Activated T-cell treated with anti-CD3 and anti-CD28 coated beads, Interleukin-2, amount 50 U/mL, for 72 hours (primary cell): ENCODE data around the gene FOXP2. TPM values are rescaled to one million over a fixed set of nuclear protein-coding genes. Genes with fewer than 3 reads are reported as not detected.

Experiments
- ATAC-seq, 2 donors: fragments of 150-1000 bp; cut with Tn5 transposase; replicated peaks in 1 of 2; 2 replicates each; pipeline ENCODE4 v1.10.0; 2021; ENCODE audit warnings: moderate library complexity in 2 of 2, mild to moderate bottlenecking in 1 of 2
- DNase-seq, 2 donors: peaks; one replicate each; pipeline ENCODE4 v3.0.0; 2021 to 2022; ENCODE audit warnings: mixed read lengths in 1 of 2
- H3K27ac Mint-ChIP-seq: one replicate; pipeline ENCODE4 v1.8.0; 2022; ENCODE audit warnings: mild to moderate bottlenecking, moderate library complexity, mixed read lengths
- H3K27me3 Mint-ChIP-seq: one replicate; pipeline ENCODE4 v1.8.0; 2022; ENCODE audit warnings: low read depth, mixed read lengths
- H3K36me3 Mint-ChIP-seq, 2 donors: one replicate each; pipeline ENCODE4 v1.8.0; 2022; ENCODE audit warnings: mixed read lengths in 2 of 2, mild to moderate bottlenecking in 1 of 2; ENCODE audit not compliant: insufficient read depth in 2 of 2
- H3K4me1 Mint-ChIP-seq: one replicate; pipeline ENCODE4 v1.8.0; 2022; ENCODE audit warnings: low read depth, mixed read lengths
- H3K4me3 Mint-ChIP-seq, 2 donors: one replicate each; pipeline ENCODE4 v1.8.0; 2022; ENCODE audit warnings: mild to moderate bottlenecking in 2 of 2, mixed read lengths in 2 of 2, moderate library complexity in 2 of 2
- H3K9me3 Mint-ChIP-seq, 2 donors: one replicate each; pipeline ENCODE4 v1.8.0; 2022; ENCODE audit warnings: mixed read lengths in 2 of 2
- total RNA-seq, 2 donors: library from RNA; stranded (reverse); gene quantifications; one replicate each; pipeline ENCODE4 v1.2.3, GENCODE V29; 2022

The FOXP2 gene
- total RNA-seq, 2 donors from 2014 or later = not detected

GRCh38 chr7:114710499-114710898, 295.9 kb downstream of the FOXP2 start:
- DNase-seq (no peak), ATAC-seq (no peak)
- Mint-ChIP-seq H3K36me3 (no peaks in the 10 kb centered on the region), H3K9me3 (no peaks in the 10 kb centered on the region), H3K4me1 (no peaks in the 10 kb centered on the region), H3K27ac (no peak overlapping the region), H3K4me3 (no peak overlapping the region), H3K27me3 (peaks cover 37% of the 10 kb centered on the region)

GRCh38 chr7:114711241-114711640, 296.6 kb downstream of the FOXP2 start:
- Mint-ChIP-seq H3K4me3 (no peak overlapping the region), H3K36me3 (no peaks in the 10 kb centered on the region), H3K27ac (no peak overlapping the region), H3K9me3 (no peaks in the 10 kb centered on the region), H3K4me1 (peaks cover 4% of the 10 kb centered on the region), H3K27me3 (peaks cover 41% of the 10 kb centered on the region)
- DNase-seq (no peak), ATAC-seq (no peak)

DNA sequence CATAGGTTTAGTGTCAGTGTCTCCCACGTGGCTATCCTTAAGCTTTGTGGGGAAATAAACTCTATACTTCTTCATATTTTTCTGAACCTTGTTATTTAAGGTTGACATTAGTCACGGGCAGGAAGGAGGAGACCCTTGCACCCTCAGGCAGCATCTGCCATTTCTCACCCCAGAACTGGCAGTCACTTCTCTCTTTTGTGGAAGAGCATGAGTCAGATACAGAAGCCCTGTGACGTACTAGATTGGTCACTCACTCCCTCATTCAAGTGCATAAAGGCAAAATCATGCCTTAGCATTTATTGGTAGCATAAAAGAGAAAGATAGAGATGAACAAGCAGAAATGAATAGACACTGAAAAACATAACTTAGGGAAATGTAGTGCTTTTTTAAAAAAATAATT, 301.3 kb downstream of the FOXP2 start:
- Mint-ChIP-seq H3K4me1 (peaks cover 11% of the 10 kb centered on the region), H3K9me3 (no peaks in the 10 kb centered on the region), H3K27me3 (peaks cover 20% of the 10 kb centered on the region), H3K27ac (no peak overlapping the region), H3K36me3 (no peaks in the 10 kb centered on the region), H3K4me3 (peak overlapping the region in 1 of 2 donors; percentile 19)
- ATAC-seq (peak; percentile 87 to 96), DNase-seq (peak; percentile 8 to 36)

GRCh38 chr7:114718861-114719260, 304.2 kb downstream of the FOXP2 start:
- ATAC-seq = peak; percentile 65 to 67
- Mint-ChIP-seq H3K9me3 (no peaks in the 10 kb centered on the region), H3K36me3 (no peaks in the 10 kb centered on the region), H3K4me3 (peak overlapping the region in 1 of 2 donors; percentile 42), H3K4me1 (peaks cover 11% of the 10 kb centered on the region), H3K27me3 (peaks cover 21% of the 10 kb centered on the region), H3K27ac (no peak overlapping the region)
- DNase-seq = peak; percentile 13 to 43

GRCh38 chr7:114720725-114721124, 306.1 kb downstream of the FOXP2 start:
- Mint-ChIP-seq H3K36me3 (no peaks in the 10 kb centered on the region), H3K27me3 (peaks cover 9% of the 10 kb centered on the region), H3K27ac (no peak overlapping the region), H3K4me1 (peaks cover 11% of the 10 kb centered on the region), H3K4me3 (no peak overlapping the region), H3K9me3 (no peaks in the 10 kb centered on the region)
- DNase-seq = no peak
- ATAC-seq = no peak

DNA sequence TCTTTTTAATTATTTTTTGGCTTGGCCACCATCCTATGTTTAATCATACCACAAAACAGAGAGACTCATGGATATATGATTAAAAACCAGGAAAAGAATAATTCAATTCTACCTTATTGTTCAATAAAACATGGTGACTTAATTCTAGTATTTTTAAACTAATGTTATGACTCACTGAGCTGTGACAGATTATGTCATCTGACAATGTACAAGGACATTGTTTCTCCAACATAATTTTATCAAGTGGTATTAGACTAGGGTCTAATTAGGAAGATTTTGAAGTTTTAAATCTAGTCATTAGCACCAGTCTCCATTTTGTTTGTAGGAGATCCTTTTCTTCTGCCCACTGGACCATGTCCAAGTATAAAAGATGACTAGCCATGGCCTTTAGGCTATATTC, 307.9 kb downstream of the FOXP2 start:
- DNase-seq (no peak), ATAC-seq (no peak)
- no peaks in the 10 kb centered on the region for H3K36me3 Mint-ChIP-seq
- H3K4me3 Mint-ChIP-seq = no peak overlapping the region
- peaks cover 5% of the 10 kb centered on the region for H3K27me3 Mint-ChIP-seq
- H3K27ac Mint-ChIP-seq = no peak overlapping the region
- no peaks in the 10 kb centered on the region for H3K9me3 Mint-ChIP-seq
- H3K4me1 Mint-ChIP-seq = peaks cover 7% of the 10 kb centered on the region

DNA sequence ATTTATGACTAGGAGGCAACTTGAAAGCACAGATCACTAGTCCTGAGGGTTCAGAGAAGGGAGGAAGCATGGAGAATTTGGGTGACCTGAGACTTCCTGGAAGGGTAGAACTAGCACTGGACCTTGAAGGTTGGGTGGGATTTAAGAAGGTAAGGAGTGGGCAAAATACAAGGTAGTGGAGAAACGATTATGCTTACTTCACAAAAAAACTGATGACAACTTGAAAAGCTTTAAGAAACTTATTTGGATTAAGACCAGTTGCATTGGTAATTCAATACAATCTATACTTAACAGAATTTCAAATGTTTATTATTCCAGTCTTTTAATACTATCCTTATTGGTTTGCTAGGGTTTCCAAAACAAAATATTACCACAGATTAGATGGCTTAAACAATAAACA, 308.7 kb downstream of the FOXP2 start:
- Mint-ChIP-seq H3K27ac (no peak overlapping the region), H3K27me3 (peaks cover 5% of the 10 kb centered on the region), H3K36me3 (no peaks in the 10 kb centered on the region), H3K4me1 (peaks cover 7% of the 10 kb centered on the region), H3K9me3 (no peaks in the 10 kb centered on the region), H3K4me3 (no peak overlapping the region)
- ATAC-seq (no peak), DNase-seq (no peak)

DNA sequence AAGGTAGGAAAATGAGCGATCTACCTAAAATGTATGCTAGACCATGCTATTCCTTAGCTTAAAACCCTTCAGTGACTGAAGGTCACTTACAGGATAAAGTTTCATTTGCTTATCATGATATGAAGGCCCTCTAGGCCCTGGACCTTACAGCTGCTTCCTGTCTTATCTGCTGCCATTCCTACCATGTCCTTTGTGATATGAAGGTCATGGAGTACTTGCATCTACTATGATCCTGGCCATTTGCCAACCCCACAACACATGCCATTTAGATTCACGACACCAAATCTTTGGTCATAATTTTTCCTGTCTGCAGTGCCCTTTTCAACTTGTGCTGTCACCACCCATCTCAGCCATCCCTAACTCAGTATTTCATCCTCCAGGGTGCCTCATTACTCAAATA, 325.5 kb downstream of the FOXP2 start:
- ATAC-seq = no peak
- peaks cover 39% of the 10 kb centered on the region for H3K27me3 Mint-ChIP-seq
- H3K36me3 Mint-ChIP-seq = no peaks in the 10 kb centered on the region
- no peak overlapping the region for H3K27ac Mint-ChIP-seq
- peaks cover 0 to 3% of the 10 kb centered on the region in 2 donors for H3K9me3 Mint-ChIP-seq
- DNase-seq = no peak
- H3K4me1 Mint-ChIP-seq = no peaks in the 10 kb centered on the region
- H3K4me3 Mint-ChIP-seq = no peak overlapping the region

- no peak for ATAC-seq
- Mint-ChIP-seq H3K4me1 (no peaks in the 10 kb centered on the region), H3K9me3 (peaks cover 0 to 3% of the 10 kb centered on the region in 2 donors), H3K27me3 (peaks cover 40% of the 10 kb centered on the region), H3K4me3 (no peak overlapping the region), H3K36me3 (no peaks in the 10 kb centered on the region), H3K27ac (no peak overlapping the region)
- DNase-seq = no peak
Measured at GRCh38 chr7:114740941-114741340, 326.3 kb downstream of the FOXP2 start.

- Mint-ChIP-seq H3K27ac (no peak overlapping the region), H3K4me1 (no peaks in the 10 kb centered on the region), H3K36me3 (no peaks in the 10 kb centered on the region), H3K4me3 (no peak overlapping the region), H3K27me3 (peaks cover 39% of the 10 kb centered on the region), H3K9me3 (peaks cover 0 to 3% of the 10 kb centered on the region in 2 donors)
- ATAC-seq (no peak), DNase-seq (no peak)
Measured at GRCh38 chr7:114741911-114742310, 327.3 kb downstream of the FOXP2 start.
